Fibroblast of gingiva (primary cell): ENCODE measurements around the gene MYLK4.

ENCODE experiments used
- DNase-seq: peaks from one replicate; pipeline ENCODE4 v3.0.0-alpha.2; 2011; ENCODE audit warnings: low read depth

The MYLK4 gene

DNA sequence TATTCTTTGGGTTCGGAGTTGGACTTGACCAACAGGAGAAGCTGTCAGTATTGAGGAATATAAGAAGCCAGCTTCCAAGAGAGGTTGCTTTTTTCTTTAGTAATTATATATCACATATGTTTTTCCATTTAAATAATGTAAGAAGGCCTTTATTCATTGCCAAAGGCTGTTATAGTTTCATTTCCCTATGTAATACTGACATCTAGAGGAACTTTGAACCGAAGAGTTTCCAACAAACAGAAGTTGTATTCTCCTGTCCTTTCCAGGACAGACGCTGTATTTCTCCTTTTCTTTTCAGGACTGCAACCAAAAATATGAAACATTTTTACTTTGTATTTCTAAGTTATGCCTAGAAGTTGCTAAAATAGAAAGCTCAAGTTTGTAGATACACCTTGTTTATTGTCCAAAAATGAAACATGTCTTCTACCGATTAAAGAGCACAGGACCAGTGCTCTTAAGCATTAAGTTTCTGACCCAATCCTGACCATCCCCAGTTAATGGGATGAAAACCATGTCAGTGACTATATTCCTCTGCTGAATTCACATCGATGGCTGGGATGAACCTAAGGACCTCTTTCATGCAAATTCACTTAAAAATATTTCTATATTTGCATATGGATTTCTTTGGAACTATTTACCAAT lies 55.1 kb downstream of the MYLK4 start:
- DNase-seq = peak; percentile 23

DNA sequence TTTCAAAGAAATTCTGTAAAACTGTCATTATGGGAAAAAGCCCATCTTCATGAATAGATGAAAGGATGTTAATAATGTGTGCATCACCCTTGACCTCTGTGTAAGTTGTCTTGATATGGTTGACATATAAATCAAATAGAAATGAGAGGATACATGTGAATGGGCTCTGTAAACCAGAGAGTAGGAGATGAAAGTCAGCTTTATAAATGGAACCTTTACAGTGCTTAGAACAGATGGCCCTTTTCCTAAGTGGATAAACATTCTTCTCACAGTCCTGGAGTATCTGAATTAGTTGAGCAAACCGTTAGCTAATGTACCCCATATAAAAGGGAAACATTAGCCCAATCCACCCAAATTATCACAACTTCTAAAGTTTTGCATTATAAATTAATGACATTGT lies 57.5 kb downstream of the MYLK4 start:
- no peak for DNase-seq

DNA sequence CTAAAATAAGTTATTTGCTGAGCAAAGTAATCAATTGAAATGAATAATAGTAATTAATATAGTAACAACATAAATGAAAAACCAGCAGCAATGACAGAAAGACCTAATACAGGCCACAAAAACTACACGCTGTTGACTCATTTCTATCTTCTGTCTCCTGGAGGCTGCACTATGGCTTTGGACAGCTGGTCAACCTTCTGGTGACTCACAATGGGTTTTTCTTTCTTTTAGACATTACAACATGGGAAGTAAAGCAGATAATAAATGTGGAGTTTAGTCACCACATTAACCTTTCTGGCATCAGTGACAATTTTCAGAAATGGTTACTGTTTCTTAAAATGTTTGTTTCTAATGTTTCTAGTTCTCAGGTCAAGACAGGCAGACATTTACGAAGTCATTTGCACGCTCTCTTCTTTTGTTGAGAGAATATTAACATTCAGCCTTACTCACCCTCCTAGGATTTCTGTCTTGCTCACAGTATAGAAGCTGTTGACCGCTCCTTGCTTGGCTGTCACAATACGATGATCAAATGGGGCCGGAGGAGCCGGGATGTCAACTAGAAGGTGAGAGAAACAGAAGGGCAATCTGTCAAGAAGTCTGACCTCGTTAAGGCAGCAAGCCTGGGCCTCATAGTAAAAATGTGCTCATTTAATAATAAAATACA lies 62.2 kb downstream of the MYLK4 start:
- DNase-seq = peak; percentile 40

DNA sequence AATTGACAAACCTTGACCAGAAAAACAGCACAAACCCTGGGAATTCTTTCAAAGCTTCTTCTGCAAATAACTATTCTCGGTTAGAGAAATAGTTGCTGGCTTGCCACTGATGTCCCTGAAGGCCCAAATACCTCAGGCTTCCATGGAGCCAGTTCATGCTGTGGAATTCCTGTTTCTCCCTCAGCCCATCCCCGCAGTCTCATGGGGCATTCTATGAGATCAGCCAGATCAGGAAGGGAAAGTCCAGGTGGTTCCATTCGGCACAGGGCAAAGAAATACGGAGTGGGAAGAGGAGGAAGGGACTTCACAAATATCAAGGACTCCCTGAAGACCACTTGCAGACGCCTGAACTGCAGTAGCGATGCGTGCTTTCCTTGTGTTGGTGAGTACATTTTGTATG lies 63.3 kb downstream of the MYLK4 start:
- DNase-seq = no peak

DNA sequence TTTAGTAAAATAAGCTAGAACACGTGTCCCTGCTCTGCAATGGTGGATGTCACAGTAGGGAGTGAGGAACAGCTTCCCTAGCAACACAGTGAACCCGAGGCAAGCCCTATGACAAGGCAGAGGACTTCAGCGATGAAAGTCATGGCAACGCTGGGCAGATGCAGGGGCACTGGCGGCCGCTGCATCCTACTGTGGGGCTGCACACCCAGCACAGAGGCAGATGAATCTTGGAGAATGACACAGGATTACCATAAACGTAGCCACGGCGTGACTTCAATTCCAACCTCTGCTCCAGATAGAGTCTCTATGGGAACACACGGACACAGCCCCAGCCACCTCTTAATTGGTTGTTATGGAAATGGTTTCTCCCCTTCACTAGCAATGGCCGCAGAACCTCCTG lies 64.2 kb downstream of the MYLK4 start:
- DNase-seq = no peak

DNA sequence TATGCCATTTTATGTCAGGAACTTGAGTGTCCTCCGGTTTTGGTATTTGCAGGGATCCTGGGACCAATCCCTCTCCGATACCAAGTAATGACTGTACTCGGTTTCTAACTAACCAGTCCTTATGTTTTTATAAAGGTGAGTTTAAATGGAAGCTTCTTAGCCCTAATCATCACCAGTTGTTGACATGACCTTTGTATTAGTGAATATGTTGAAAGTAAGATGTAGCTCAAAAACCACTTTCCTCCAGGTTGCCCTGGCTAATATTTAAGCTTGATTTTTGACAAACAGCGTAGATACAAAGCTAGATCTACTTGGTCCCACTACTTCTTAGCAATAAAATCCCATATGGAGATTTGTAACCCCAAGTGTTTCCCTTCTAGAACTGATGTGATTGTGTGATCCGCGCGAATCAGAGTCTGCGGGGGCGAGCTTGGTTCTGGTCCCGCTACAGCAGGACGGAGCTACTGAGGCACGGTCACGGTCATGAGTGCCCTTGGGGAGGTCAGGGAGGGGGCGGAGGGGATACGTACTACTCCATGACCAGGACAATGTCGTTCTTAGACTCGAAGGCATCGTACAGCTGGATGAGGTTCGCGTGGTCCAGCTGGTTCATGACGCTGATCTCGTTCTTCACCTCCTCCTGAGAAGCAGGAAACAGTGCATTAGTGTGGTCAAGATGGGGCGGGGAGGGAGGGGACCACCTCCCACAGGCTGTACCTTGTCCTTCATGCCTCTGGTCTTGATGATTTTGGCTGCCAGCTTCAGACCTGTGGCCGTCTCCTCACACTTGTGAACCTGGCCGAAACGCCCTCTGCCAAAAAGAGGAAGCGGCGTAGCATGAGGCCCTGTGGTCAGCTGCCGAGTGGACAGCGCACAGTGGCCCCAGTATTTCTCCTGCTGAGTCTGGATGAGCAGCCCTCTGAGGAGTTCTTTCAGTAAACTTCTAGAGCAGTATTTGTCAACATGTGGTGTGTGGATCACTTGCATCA lies 65.7 kb downstream of the MYLK4 start:
- DNase-seq = no peak

DNA sequence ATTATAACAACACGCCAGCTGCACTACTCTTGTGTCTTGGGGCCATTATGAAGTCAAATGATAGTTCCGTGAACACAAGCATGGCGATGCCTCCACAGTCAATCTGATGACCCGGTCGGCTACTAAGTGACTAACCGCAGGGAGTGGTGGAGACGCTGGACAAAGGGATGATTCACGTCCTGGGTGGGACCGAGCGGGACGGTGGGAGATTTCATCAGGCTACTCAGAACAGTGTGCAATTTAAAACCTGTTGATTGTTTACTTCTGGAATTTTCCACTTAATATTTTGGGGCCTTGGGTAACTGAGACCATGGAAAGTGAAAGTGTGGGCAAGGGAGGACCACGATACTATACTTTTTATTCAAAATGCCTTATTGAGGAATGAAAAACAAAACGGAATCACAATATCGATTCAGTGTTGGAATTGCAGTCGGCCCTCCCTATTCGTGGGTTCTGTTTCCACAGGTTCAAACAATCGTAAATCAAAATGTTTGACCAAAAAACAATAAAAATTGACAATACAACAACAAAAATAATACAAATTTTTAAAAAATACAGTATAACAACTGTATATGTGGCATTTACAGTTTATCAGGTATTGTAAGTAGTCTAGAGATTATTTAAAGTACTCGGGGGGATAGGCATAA lies 66.5 kb downstream of the MYLK4 start:
- DNase-seq = no peak

DNA sequence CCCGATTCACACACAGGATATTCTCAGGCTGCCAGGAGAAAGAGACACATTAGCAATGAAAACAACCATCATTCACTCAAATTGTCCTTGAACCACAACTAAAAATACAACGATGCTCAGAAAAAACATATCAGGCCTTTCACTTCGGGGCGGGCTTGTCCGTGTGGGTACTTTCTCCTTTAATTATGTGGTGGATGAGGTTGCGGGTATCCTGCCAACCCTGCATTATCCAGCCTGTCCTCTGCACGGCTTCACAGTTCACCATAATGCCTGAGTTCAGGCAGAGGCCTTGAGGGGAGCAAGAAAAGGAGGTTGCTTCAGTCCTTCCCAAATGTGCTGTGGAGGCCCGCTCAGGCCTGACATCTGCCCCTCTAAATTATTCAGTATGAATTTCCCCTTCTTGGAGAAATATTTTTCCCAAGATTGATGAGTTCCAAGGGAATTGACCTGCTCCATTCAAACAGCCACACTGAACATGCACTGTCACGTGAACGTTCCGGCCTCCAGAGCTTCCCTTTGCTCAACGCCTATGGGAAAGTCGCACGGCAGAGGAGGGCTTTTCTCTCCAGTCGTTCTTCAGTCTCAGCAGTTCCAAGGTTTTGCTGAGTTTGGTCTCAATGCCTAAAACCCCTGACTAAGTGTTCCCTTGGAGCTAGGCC lies 70.3 kb downstream of the MYLK4 start:
- no peak for DNase-seq

DNA sequence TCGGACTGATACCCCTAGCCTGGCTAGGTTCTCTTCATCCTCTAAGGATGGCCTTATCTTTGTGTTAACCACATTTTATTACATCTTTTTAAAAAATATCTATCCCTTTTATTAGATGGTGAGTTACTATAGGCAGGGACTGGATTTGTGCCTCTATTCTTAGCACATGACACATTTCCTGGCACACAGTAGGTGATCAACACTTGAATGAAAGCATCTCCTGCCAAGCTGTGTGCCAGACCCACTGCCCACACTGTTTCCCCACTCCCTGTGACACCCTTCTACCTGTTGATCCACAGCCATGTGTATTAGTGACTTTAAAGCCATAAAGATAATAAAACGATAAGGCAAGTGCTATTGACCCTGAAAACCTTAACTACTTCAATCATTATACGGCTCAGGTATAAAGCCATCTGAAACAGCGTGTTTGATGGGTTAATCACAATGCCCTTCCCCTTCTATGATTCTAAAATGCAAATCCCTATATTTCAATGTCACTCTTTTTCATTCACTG lies 73.6 kb downstream of the MYLK4 start:
- no peak for DNase-seq

DNA sequence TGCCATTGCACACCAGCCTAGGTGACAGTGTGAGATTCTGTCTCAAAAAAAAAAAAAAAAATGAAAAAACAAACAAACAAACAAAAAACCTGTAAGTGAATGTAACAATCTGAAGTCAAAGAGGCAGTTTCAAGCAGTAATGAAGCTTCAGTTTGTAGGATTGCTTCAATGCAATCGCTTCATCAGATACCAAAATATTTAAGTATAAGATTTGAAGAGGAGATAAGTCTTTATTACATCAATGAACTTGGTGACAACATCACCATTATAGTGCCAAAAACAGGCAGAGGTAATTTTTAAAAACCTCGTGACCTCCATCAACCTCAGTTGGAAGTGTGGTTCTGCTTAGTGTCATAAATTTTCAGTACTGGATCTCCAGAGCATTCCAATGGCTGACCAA lies 74.7 kb downstream of the MYLK4 start:
- no peak for DNase-seq

DNA sequence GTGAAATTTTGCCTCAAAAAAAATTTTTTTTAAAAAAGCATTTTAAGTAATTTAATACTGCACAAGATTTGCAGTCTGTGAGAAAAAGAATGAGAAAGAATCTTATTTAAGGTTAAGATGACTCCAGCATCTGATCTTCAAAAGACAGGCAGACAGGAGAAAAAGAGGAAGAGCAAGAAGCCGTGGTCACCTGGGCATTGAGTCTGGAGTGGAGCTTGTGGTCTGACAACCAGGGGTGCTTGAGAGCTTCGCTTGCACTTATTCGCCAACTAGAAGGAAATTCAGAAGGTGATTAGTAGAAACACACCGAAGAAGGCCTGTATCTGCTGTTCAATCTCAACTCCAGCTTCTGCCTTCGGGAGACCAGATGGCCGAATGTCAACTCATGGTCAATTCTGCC lies 75.9 kb downstream of the MYLK4 start:
- DNase-seq = no peak

DNA sequence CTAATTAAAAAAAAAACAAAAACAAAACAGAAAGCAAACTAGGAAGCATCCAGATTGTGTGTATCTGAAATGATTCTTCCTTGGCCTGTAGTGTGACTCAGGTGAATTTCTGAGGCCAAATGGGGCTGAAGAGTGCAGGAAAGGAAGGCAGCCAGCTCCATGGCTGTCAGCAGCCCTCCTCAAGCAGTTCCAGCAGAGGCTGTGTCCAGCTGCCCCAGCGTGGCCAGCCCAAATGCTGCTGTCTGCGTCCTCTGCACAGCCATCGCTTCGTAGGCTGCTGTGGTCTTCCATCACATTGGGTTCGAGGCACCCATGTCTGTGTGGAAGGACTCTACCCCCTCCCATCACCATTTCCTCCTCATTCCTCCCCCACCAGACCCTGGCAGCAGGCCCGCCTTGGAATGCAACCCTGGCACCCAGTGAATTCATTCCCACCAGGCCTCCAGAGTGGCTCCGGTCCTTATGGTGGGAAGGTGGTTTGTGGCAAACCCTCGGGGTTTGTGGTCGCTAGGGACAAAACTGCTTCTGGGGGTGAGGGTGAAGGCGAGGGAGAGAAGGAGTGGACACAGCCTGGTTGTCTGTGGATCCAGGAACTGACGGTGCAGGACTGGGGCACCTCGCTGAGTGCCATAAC lies 81.5 kb downstream of the MYLK4 start:
- no peak for DNase-seq

DNA sequence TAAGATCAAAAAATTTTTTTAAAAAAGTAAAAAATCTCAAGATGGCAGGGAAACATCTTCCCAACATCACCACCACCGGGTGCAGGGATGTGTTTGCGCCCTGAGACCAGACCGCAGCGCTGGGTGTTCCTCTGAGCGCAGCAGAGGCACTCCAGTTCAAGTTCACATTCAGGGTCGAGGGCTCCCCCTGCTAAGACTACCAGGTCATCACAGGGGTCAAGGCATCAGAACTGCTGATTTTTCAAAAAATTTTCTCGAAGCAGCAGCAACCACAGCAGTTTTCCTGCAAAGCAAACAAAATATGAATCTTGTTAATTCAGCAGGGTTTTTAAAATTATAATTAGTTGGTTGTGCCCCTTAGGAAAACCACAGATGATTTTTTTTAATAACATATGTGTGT lies 83.1 kb downstream of the MYLK4 start:
- no peak for DNase-seq

DNA sequence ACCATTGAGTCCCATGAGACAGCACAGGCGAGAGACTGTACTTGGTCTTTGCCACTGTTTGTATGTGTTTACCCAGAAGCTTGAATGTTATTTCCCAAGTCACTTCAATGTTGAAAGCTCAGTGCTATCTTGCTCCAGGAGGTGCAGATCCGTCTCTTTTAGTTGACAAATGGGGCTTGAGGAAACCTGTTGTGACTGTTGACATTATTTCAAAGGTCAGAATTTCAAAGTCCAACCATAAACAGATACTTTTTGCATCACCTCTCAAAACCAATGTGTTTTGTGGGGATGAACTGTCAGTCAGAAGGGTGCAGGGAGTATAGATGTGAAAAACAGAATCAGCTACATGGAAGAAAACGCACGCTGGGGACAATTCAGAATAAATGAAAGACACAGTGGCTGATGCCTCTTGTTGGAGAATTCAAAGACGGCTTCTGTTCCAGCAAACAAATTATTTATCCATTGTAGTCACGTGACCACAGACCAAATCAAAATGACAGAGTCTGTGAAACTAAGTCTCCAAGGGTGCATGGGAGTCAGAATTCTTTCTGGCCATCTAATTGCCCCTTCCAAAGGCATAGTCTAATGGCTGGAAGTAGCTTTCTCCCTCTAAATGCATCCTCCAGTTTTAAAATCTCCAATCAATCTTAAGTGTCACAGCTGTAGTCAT lies 83.7 kb downstream of the MYLK4 start:
- DNase-seq = no peak

DNA sequence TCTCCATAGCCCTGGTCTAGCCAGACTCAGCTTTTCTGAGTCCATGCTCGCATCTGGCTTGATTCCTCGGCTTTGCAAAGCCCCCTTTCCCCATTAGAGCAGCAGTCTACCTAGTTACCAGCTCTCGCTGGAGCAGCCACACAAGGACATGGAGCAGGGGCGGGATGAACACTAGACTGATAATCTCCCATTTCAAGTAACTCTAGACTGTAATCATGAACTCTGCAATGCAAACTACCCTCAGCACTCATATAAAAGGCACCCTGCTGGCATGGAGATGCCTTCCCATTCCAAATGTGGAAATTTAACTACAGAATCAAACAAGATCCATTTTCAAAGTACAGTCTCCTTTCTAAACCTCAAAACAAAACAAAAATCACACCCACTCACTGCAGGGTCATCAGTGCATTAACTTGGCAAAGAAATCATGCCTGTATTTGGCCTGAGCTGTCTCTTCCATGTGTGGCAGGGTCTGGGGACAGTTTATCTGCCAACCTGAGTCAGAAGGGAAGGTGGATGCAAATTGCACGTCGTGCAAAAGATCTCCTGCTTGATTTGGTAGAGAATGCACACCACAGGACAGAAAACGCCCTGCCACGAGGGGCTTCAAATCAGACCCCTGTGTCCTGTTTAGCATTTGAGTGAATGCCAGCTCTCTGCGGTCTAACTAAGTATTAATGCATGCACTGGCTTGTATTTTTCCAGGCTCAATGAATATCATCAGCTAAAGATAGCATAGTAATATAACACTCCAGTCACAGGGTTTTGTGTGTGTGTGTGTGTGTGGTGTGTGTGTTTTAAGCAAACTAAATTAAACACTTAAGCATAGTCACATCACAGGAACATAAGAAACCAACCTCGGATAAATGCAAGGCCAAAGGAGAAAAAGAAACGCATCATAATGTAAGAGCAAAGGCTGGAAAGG lies 85.3 kb downstream of the MYLK4 start:
- no peak for DNase-seq

DNA sequence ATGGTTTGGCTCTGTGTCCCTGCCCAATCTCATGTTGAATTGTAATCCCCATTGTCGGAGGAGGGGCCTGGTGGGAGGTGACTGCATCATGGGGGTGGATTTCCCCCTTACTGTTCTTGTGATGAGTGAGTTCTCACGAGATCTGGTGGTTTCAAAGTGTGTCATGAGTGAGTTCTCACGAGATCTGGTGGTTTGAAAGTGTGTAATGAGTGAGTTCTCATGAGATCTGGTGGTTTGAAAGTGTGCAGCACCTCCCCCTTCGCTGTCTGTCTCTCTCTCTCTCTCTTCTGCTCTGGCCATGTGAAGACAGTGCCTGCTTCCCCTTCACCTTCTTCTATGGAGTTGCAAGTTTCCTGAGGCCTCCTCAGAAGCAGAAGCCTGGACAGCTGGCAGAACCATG lies 87.6 kb downstream of the MYLK4 start:
- DNase-seq = no peak

DNA sequence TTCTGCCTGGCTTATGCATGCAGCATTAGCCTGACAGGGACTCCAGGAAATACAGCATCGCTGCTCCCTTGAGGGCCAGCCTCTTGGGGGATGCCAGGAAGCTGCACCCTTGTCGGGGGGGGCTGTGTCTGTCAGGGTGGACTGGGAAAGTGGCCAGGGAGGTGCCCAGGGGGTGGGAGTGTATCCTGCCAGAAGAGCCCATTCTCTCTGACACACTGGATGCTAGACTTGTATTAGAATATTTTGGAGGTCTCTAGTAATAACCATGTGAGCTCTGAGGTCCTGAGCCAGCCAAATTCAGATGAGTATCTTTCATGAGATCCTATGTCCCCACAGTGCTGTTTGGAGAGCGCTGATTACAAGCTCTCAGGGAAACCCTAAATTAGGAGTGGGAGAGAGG lies 89.1 kb downstream of the MYLK4 start:
- DNase-seq = no peak

DNA sequence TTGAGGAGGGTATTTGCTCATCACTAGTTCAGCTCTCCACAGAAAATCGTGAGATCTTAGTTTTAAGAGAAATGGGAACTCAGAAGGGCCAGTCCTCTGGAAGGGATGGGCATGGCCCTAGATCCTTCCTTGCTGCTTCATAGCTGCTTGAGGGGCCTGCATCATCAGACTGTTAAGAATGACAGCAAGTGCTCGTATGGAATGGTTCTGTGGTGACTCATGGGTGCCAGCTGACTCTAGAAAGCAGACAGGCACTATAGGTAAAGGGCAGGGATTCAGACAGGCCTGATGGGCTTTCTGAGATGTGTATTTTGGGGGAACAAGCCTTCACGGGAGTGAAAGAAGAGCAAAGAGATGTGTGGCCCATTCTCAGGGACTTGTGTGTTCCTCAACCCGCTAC lies 90.8 kb downstream of the MYLK4 start:
- no peak for DNase-seq

DNA sequence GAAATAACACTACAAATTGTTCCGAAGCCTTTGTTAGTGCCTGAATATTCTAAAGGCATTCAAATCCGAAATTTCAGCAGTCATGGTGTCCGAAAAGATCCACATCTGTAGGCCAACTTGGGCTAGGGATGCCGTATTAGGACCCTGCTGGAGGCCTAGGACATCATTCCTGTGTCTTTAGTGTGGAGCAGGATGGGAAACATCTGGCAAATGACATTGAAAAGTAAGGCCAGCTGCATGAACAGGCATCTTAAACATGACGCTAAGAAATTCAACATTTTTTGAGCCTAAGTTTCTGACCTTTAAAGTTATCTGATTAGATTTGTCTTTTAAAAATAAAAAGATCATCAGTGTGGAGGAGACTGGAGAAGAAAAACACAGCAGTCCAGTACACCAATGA lies 91.3 kb downstream of the MYLK4 start:
- no peak for DNase-seq

DNA sequence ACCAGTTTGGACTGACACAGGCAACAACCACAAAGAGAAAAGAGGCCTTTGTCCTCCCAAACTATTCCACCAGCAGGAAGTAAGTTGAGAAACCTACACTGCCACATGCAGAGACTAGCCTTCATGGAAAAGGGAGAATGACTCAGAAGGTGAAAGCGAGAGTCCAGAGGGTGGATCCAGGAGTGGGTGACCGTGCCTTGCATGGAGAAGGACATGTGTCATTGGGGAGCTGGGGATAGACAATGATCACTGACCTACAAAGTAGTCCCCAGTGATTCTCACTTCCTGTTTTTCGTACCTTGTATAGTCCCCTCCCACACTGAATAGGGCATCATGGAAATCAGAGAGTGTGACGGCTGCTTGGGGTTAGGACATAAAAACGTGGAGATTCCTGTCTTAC lies 91.9 kb downstream of the MYLK4 start:
- no peak for DNase-seq
